Daoy (cell line): ENCODE results near the gene SYT7. TPM values are rescaled to one million over a fixed set of nuclear protein-coding genes. Genes with fewer than 3 reads are reported as not detected.

Source experiments
- DNase-seq: peaks from one replicate; pipeline ENCODE4 v3.0.0-alpha.2; 2015; ENCODE audit warnings: low read depth
- total RNA-seq: library from RNA; depleted of rRNA; stranded (reverse); fragments of >200 nt; shearing (Covaris generic); gene quantifications from 2 replicates; pipeline ENCODE4 v1.2.3, GENCODE V29; 2014; rRNA removed

The SYT7 gene
- total RNA-seq = 0.34 and 0.77 TPM in 2 replicates

- peak; percentile 95 for DNase-seq
Observed at GRCh38 chr11:61581030-61581928, at the start of gene SYT7. Gene SYT7, minus strand, starts transcription at chr11:61581076. Its CDS starts 256 bp downstream, at chr11:61580820.

- no peak for DNase-seq
Observed at GRCh38 chr11:61630089-61630488, 49.2 kb upstream of the SYT7 start.

GRCh38 chr11:61629082-61629833, 48.4 kb upstream of the SYT7 start:
- no peak for DNase-seq

- DNase-seq = no peak
Observed at GRCh38 chr11:61628662-61628970, 47.7 kb upstream of the SYT7 start.

GRCh38 chr11:61627850-61628661, 47.2 kb upstream of the SYT7 start:
- peak; percentile 63 for DNase-seq

GRCh38 chr11:61626580-61627380, 45.9 kb upstream of the SYT7 start:
- DNase-seq = peak; percentile 28

- DNase-seq = no peak
Observed at GRCh38 chr11:61625525-61625924, 44.6 kb upstream of the SYT7 start.

GRCh38 chr11:61621917-61622585, 41.2 kb upstream of the SYT7 start:
- DNase-seq = no peak

GRCh38 chr11:61619471-61620226, 38.8 kb upstream of the SYT7 start:
- DNase-seq = no peak

GRCh38 chr11:61618978-61619377, 38.1 kb upstream of the SYT7 start:
- DNase-seq = no peak

GRCh38 chr11:61617515-61617914, 36.6 kb upstream of the SYT7 start:
- no peak for DNase-seq

- peak; percentile 32 for DNase-seq
Observed at GRCh38 chr11:61616434-61616833, 35.6 kb upstream of the SYT7 start.

- peak; percentile 68 for DNase-seq
Observed at GRCh38 chr11:61614782-61615181, 33.9 kb upstream of the SYT7 start.

GRCh38 chr11:61613870-61614269, 33.0 kb upstream of the SYT7 start:
- no peak for DNase-seq

- DNase-seq = no peak
Observed at GRCh38 chr11:61613051-61613450, 32.2 kb upstream of the SYT7 start.

GRCh38 chr11:61611309-61611708, 30.4 kb upstream of the SYT7 start:
- DNase-seq = no peak

GRCh38 chr11:61610905-61611304, 30.0 kb upstream of the SYT7 start:
- DNase-seq = no peak

GRCh38 chr11:61609980-61610366, 29.1 kb upstream of the SYT7 start:
- no peak for DNase-seq

GRCh38 chr11:61609000-61609979, 28.4 kb upstream of the SYT7 start:
- no peak for DNase-seq
